HG02678 (cell line): ENCODE data around the gene CATSPERE.
"Not testable (repeated sequence)": the region's sequence is repeated elsewhere in the genome, so short reads cannot be mapped to it uniquely, and the experiment has no call there.

Source experiments
- ATAC-seq: cut with Tn5 transposase; IDR thresholded peaks from one replicate; pipeline ENCODE4 v1.9.1; 2021; ENCODE audit warnings: mild to moderate bottlenecking, moderate library complexity; ENCODE audit not compliant: unreplicated experiment

CATSPERE gene

DNA sequence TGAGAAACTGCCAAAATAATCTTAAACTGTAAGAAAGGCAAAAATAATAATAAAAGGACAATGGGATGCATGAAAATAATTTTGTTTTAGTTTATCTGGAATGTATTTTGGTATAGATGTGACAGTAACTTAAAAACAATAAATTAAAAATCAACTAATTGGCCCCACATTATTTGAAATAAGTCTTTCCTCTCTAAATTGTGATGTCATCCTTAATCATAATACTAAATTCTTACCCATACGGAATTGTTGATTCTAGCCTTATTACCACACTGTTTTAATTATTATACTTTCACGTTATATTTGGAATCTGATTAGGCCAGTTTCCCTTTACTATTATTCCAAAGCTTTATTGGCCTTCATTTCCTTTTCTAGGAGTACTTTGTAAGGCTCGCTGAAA is 199.5 kb downstream of the CATSPERE start:
- no peak for ATAC-seq

GRCh38 chr1:244661569-244662312 is 200.7 kb downstream of the CATSPERE start:
- not testable (repeated sequence) for ATAC-seq

DNA sequence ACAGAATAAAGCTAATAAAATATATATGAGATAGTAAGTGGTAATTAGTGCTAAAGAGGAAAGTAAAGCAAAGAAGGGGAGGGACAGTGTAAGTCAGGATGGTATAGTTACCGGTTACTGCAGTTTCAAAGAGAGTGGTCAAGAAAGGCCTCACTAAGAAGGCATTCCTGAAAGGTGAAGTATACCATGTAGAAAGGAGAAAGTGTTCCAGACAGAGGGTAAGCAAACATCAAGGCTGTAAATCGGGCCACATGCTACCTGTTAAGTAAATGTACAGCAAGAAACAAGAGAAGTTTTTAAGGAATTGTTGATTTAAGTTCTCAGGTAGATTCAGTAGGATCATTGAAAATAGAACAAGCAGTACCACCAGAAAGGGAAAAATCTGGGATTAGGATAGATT is 201.5 kb downstream of the CATSPERE start:
- no peak for ATAC-seq

GRCh38 chr1:244664353-244664752 is 203.3 kb downstream of the CATSPERE start:
- ATAC-seq = no peak

- ATAC-seq = peak; percentile 94
These were observed 204.7 kb downstream of the CATSPERE start for GRCh38 chr1:244665771-244666217.

DNA sequence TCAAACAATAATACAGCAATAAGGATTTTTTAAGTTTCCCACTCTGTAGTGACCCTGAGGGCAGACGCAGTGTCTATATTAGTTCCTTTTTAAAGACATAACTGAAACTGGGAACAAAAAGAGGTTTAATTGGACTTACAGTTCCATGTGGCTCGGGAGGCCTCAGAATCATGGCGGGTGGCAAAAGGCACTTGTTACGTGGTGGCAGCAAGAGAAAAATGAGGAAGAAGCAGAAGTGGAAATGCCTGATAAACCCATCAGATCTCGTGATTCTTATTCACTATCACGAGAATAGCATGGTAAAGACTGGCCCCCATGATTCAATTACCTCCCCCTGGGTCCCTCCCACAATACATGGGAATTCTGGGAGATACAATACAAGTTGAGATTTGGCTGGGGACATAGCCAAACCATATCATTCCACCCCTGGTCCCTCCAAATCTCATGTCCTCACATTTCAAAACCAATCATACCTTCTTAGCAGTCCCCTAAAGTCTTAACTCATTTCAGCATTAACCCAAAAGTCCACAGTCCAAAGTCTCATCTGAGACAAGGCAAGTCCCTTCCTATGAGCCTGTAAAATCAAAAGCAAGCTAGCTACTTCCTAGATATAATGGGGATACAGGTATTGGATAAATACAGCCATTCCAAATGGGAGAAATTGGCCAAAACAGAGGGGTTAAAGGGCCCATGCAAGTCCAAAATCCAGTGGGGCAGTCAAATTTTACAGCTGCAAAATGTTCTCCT is 205.8 kb downstream of the CATSPERE start:
- ATAC-seq = not testable (repeated sequence)

GRCh38 chr1:244667797-244668196 is 206.7 kb downstream of the CATSPERE start:
- ATAC-seq = no peak

DNA sequence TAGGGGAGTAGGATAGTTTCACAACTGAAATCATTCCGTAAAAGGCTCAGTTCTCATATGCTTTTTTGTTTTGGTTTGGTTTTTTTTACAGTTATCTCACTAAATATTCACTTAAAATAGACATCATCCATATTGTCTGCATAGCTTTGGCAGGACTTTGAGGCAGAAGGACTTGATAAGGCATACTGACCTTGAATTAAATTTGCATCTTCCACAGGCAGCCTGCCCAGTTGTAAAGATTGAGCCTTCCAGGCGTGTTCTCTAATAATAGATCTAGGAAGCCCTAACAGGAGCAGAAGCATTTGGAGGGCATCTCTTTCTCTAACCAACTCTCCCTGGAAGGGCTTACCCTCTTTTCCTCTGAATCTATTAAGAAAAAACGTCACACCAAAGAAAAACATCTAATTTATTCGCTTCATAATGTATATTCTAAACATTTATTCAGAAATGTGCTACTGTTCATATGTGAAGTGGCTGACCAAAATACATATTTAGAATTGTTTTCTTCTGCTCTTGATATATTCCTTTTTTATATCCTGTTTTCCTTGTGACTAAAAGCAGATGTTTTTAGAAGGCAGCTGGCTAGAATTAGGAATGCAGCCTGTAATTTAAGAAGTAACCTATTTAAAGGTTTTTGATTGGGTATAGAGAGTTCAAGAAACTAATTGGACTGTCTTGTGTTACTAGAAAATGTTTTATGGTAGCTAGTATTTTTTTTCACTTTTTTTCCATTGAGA is 212.0 kb downstream of the CATSPERE start:
- no peak for ATAC-seq

DNA sequence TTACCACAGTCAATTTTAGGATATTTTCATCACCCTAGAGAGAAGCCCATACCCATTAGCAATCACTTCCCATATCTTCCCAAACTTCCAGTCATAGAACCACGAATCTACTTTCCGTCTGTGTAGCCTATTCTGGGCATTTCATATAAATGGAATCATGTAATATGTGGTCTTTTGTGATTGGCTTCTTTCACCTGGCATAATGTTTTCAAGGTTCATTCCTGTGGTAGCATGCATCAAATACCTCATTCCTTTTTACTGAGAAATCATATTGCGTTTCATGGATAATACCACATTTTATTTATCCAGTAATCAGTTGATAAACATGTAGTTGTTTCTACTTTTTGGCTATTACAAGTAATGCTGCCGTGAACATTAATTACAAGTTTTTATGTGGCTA is 213.4 kb downstream of the CATSPERE start:
- ATAC-seq = no peak

- ATAC-seq = no peak
These were observed 214.1 kb downstream of the CATSPERE start for GRCh38 chr1:244675167-244675566.

DNA sequence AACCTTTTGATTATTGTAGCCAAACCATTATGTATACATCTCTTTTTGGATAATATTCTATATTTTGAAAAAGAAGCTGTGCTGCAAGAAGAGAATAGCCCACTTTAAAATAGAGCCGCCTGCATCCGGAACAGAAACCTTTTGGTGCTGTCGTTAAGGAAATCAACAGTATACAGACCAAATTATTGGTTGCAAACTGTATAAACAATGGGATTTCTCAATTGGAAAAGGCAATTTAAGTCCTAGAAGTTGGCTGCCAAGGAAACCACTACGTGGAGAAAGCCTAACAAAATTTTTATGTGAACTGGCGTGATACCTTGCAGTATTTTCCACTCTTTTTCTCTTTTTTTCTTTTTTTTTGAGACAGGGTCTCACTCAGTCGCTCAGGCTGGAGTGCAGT is 217.6 kb downstream of the CATSPERE start:
- ATAC-seq = no peak

GRCh38 chr1:244680667-244681066 is 219.6 kb downstream of the CATSPERE start:
- no peak for ATAC-seq

- not testable (repeated sequence) for ATAC-seq
These were observed 221.0 kb downstream of the CATSPERE start for GRCh38 chr1:244682087-244682486.
